HEK293 (cell line): ENCODE data around the gene KRT8.

Source experiments
- GLI4 ChIP-seq: fragments of 450-650 bp; formaldehyde crosslinking; IDR thresholded peaks from 2 replicates; pipeline ENCODE4 v1.5.1; 2016; ENCODE audit warnings: missing biosample characterization, missing genetic modification characterization
- GLIS2 ChIP-seq: fragments of 450-650 bp; formaldehyde crosslinking; IDR thresholded peaks from 2 replicates; pipeline ENCODE4 v1.5.1; 2016; ENCODE audit warnings: missing biosample characterization, missing genetic modification characterization
- HOXA7 ChIP-seq: sonication (generic); formaldehyde crosslinking; IDR thresholded peaks from 2 replicates; pipeline ENCODE4 v1.8.1; 2022; ENCODE audit warnings: missing genetic modification reagents, borderline replicate concordance
- IKZF3 ChIP-seq: fragments of 450-650 bp; IDR thresholded peaks from 2 replicates; pipeline ENCODE4 v1.5.0; 2018; ENCODE audit warnings: missing biosample characterization, mild to moderate bottlenecking, missing genetic modification characterization, moderate library complexity
- SP7 ChIP-seq: fragments of 450-650 bp; formaldehyde crosslinking; IDR thresholded peaks from 2 replicates; pipeline ENCODE4 v1.5.1; 2016; ENCODE audit warnings: missing biosample characterization, missing genetic modification characterization
- ZBTB48 ChIP-seq: fragments of 450-650 bp; formaldehyde crosslinking; IDR thresholded peaks from 2 replicates; pipeline ENCODE4 v1.5.1; 2016; ENCODE audit warnings: missing biosample characterization, missing genetic modification characterization
- ZFP3 ChIP-seq: fragments of 450-650 bp; formaldehyde crosslinking; IDR thresholded peaks from 2 replicates; pipeline ENCODE4 v1.5.1; 2016; ENCODE audit warnings: low read depth, missing biosample characterization, missing genetic modification characterization
- ZFP37 ChIP-seq: fragments of 450-650 bp; formaldehyde crosslinking; IDR thresholded peaks from 2 replicates; pipeline ENCODE4 v1.5.1; 2016; ENCODE audit warnings: missing biosample characterization, missing genetic modification characterization
- ZFP41 ChIP-seq: fragments of 450-650 bp; formaldehyde crosslinking; IDR thresholded peaks from 2 replicates; pipeline ENCODE4 v1.5.1; 2016; ENCODE audit warnings: missing biosample characterization, missing genetic modification characterization, borderline replicate concordance
- ZFP69B ChIP-seq: fragments of 450-650 bp; formaldehyde crosslinking; IDR thresholded peaks from 2 replicates; pipeline ENCODE4 v1.5.1; 2016; ENCODE audit warnings: missing biosample characterization, missing genetic modification characterization
- ZNF114 ChIP-seq: fragments of 450-650 bp; formaldehyde crosslinking; IDR thresholded peaks from 2 replicates; pipeline ENCODE4 v1.5.0; 2017; ENCODE audit warnings: missing biosample characterization, missing genetic modification characterization
- ZNF138 ChIP-seq: fragments of 450-650 bp; formaldehyde crosslinking; IDR thresholded peaks from 2 replicates; pipeline ENCODE4 v1.5.1; 2016; ENCODE audit warnings: missing biosample characterization, missing genetic modification characterization, borderline replicate concordance
- ZNF174 ChIP-seq: fragments of 450-650 bp; formaldehyde crosslinking; IDR thresholded peaks from 2 replicates; pipeline ENCODE4 v1.5.0; 2017; ENCODE audit warnings: missing biosample characterization, mild to moderate bottlenecking, missing genetic modification characterization
- ZNF248 ChIP-seq: fragments of 450-650 bp; formaldehyde crosslinking; IDR thresholded peaks from 2 replicates; pipeline ENCODE4 v1.5.1; 2017; ENCODE audit warnings: missing biosample characterization, missing genetic modification characterization
- ZNF274 ChIP-seq, 2 experiments: fragments of 200-500 bp in 1 of 2; fragments of 450-650 bp in 1 of 2; sonication (Bioruptor generic) in 1 of 2; formaldehyde crosslinking in 1 of 2; IDR thresholded peaks; 2 replicates each; pipeline versions ENCODE4 v1.5.1 to v1.6.1; 2014 to 2016; ENCODE audit warnings: borderline replicate concordance in 1 of 2, inconsistent platforms in 1 of 2, low read length in 1 of 2, missing biosample characterization in 1 of 2, missing genetic modification characterization in 1 of 2
- ZNF302 ChIP-seq: fragments of 450-650 bp; formaldehyde crosslinking; IDR thresholded peaks from 2 replicates; pipeline ENCODE4 v1.5.1; 2016; ENCODE audit warnings: missing biosample characterization, missing genetic modification characterization, low read depth
- ZNF350 ChIP-seq: fragments of 450-650 bp; formaldehyde crosslinking; IDR thresholded peaks from 2 replicates; pipeline ENCODE4 v1.5.0; 2017; ENCODE audit warnings: missing biosample characterization, mild to moderate bottlenecking, missing genetic modification characterization
- ZNF354C ChIP-seq: fragments of 450-650 bp; formaldehyde crosslinking; IDR thresholded peaks from 2 replicates; pipeline ENCODE4 v1.5.1; 2016; ENCODE audit warnings: missing biosample characterization, missing genetic modification characterization, low read depth, borderline replicate concordance
- ZNF37A ChIP-seq: fragments of 450-650 bp; IDR thresholded peaks from 2 replicates; pipeline ENCODE4 v1.5.1; 2018; ENCODE audit warnings: missing biosample characterization, missing genetic modification characterization
- ZNF394 ChIP-seq: fragments of 450-650 bp; formaldehyde crosslinking; IDR thresholded peaks from 2 replicates; pipeline ENCODE4 v1.5.1; 2016; ENCODE audit warnings: missing biosample characterization, missing genetic modification characterization, mild to moderate bottlenecking, moderate library complexity, borderline replicate concordance
- ZNF48 ChIP-seq: fragments of 450-650 bp; formaldehyde crosslinking; IDR thresholded peaks from 2 replicates; pipeline ENCODE4 v1.5.1; 2016; ENCODE audit warnings: missing biosample characterization, missing genetic modification characterization
- ZNF529 ChIP-seq: fragments of 450-650 bp; formaldehyde crosslinking; IDR thresholded peaks from 2 replicates; pipeline ENCODE4 v1.5.1; 2017; ENCODE audit warnings: missing genetic modification characterization, missing biosample characterization; ENCODE audit not compliant: insufficient replicate concordance
- ZNF571 ChIP-seq: fragments of 450-650 bp; formaldehyde crosslinking; IDR thresholded peaks from 2 replicates; pipeline ENCODE4 v1.5.0; 2017; ENCODE audit warnings: missing biosample characterization, missing genetic modification characterization
- ZNF596 ChIP-seq: fragments of 450-650 bp; IDR thresholded peaks from 2 replicates; pipeline ENCODE4 v1.5.0; 2018; ENCODE audit warnings: missing biosample characterization, mild to moderate bottlenecking, missing genetic modification characterization, moderate library complexity
- ZNF600 ChIP-seq: fragments of 450-650 bp; formaldehyde crosslinking; IDR thresholded peaks from 2 replicates; pipeline ENCODE4 v1.5.1; 2016; ENCODE audit warnings: missing biosample characterization, missing genetic modification characterization
- ZNF654 ChIP-seq: fragments of 450-650 bp; formaldehyde crosslinking; IDR thresholded peaks from 2 replicates; pipeline ENCODE4 v1.5.1; 2016; ENCODE audit warnings: low read depth, missing biosample characterization, missing genetic modification characterization
- ZNF677 ChIP-seq: fragments of 450-650 bp; IDR thresholded peaks from 2 replicates; pipeline ENCODE4 v1.5.0; 2018; ENCODE audit warnings: missing biosample characterization, mild to moderate bottlenecking, missing genetic modification characterization, moderate library complexity
- ZNF76 ChIP-seq: fragments of 450-650 bp; formaldehyde crosslinking; IDR thresholded peaks from 2 replicates; pipeline ENCODE4; 2016; ENCODE audit warnings: low read depth, missing biosample characterization, missing genetic modification characterization, borderline replicate concordance
- ZNF768 ChIP-seq: fragments of 450-650 bp; formaldehyde crosslinking; IDR thresholded peaks from 2 replicates; pipeline ENCODE4 v1.5.1; 2018; ENCODE audit warnings: missing biosample characterization, mild to moderate bottlenecking, missing genetic modification characterization
- ZNF792 ChIP-seq: fragments of 450-650 bp; formaldehyde crosslinking; IDR thresholded peaks from 2 replicates; pipeline ENCODE4 v1.5.1; 2016; ENCODE audit warnings: missing biosample characterization, missing genetic modification characterization
- ZNF837 ChIP-seq: fragments of 450-650 bp; formaldehyde crosslinking; IDR thresholded peaks from 2 replicates; pipeline ENCODE4 v1.5.1; 2016; ENCODE audit warnings: missing biosample characterization, missing genetic modification characterization
- ZSCAN16 ChIP-seq: fragments of 450-650 bp; formaldehyde crosslinking; IDR thresholded peaks from 2 replicates; pipeline ENCODE4 v1.5.1; 2016; ENCODE audit warnings: missing biosample characterization, missing genetic modification characterization
- ZSCAN23 ChIP-seq: fragments of 450-650 bp; formaldehyde crosslinking; IDR thresholded peaks from 2 replicates; pipeline ENCODE4 v1.5.1; 2016; ENCODE audit warnings: missing biosample characterization, missing genetic modification characterization
- TF ChIP-seq, protein P1 (sequence below): fragments of 450-650 bp; formaldehyde crosslinking; IDR thresholded peaks from 2 replicates; pipeline ENCODE4 v1.5.1; 2016; ENCODE audit warnings: missing biosample characterization, missing genetic modification characterization
- TF ChIP-seq, protein P2 (sequence below): fragments of 450-650 bp; formaldehyde crosslinking; IDR thresholded peaks from 2 replicates; pipeline ENCODE4 v1.5.1; 2016; ENCODE audit warnings: missing biosample characterization, missing genetic modification characterization
- TF ChIP-seq, protein P3 (sequence below): fragments of 450-650 bp; formaldehyde crosslinking; IDR thresholded peaks from 2 replicates; pipeline ENCODE4 v1.5.1; 2016; ENCODE audit warnings: missing biosample characterization, missing genetic modification characterization, low read depth

The KRT8 gene

DNA sequence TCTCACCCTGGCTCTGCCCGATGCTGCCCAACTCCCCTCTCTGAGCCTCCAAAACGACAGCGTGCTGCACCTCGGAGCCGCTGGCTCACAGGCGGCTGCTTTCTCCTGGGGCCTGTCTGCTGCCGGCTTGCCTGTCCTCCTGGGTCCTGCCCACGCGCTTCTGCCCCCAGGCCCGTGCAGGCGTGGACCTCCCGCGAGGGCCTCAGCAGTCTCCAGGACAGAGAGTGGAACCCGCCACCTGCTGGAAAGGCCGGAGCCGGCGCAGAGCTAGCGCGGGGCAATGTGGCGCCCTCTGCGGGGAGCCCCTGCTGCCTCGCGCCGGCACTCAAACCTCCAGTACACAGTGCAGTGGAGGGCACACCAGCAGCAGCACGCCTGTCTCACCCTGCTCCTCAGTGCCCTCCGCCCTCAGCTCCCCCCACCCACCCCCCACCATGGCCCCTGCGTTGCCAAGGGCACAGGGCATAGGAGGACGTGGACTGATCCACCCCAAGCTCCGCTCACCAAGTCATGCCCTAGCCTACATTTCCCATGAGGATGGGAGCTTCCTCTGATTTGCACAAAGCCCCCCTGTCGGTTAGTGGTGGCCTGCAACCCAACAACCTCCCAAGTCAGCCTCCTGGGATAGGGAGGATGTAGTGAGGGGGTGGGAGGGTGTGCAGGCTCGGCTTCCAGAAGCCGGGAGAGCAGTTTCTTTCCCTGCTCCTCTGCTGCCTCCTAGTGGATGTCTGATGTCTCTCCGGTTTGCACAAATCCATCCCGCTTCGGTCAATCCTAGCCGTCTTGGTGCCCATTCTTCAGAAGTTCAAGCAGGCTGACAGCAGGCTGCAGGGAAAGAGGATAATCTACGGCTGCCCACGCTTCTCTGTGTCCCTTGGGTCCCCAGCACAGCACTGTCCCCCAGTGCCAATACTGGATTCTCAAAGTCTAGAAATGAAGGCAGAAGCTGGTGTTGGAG is 25.2 kb downstream of the KRT8 start (continued):
- peak; percentile 48; the same call in 1 of the 2 replicates for TF ChIP-seq ZNF394
- TF ChIP-seq ZNF654 (tag by site-specific recombination): peak; percentile 99
- TF ChIP-seq ZSCAN23 (tag by site-specific recombination): no peak
- no peak for TF ChIP-seq ZNF792
- no peak for TF ChIP-seq ZNF48 (tag by site-specific recombination)
- TF ChIP-seq ZNF114 (tag by site-specific recombination): no peak
- no peak for TF ChIP-seq ZNF37A (tag by site-specific recombination)
- TF ChIP-seq ZNF571 (tag by site-specific recombination): no peak
- peak; percentile 91 for TF ChIP-seq ZNF600
- TF ChIP-seq ZNF76 (tag by site-specific recombination): peak; percentile 55; the same call in 1 of the 2 replicates
- TF ChIP-seq ZNF274 (IDR thresholded peaks at IDR 0.05; ENCODE audit: low read length): no peak
- no peak for TF ChIP-seq ZNF274 (tag by site-specific recombination; IDR thresholded peaks at IDR 0.05; ENCODE audit: borderline replicate concordance)
- peak; percentile 21; the same call in 1 of the 2 replicates for TF ChIP-seq ZBTB48 (tag by site-specific recombination)
- TF ChIP-seq ZFP37: peak; percentile 73; the same call in 1 of the 2 replicates
- TF ChIP-seq ZNF350 (tag by site-specific recombination): no peak
- TF ChIP-seq, protein P1, sequence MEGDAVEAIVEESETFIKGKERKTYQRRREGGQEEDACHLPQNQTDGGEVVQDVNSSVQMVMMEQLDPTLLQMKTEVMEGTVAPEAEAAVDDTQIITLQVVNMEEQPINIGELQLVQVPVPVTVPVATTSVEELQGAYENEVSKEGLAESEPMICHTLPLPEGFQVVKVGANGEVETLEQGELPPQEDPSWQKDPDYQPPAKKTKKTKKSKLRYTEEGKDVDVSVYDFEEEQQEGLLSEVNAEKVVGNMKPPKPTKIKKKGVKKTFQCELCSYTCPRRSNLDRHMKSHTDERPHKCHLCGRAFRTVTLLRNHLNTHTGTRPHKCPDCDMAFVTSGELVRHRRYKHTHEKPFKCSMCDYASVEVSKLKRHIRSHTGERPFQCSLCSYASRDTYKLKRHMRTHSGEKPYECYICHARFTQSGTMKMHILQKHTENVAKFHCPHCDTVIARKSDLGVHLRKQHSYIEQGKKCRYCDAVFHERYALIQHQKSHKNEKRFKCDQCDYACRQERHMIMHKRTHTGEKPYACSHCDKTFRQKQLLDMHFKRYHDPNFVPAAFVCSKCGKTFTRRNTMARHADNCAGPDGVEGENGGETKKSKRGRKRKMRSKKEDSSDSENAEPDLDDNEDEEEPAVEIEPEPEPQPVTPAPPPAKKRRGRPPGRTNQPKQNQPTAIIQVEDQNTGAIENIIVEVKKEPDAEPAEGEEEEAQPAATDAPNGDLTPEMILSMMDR (tag by site-specific recombination): peak; percentile 98
- no peak for TF ChIP-seq ZNF677 (tag by site-specific recombination)
- TF ChIP-seq ZFP41 (tag by site-specific recombination): no peak
- TF ChIP-seq, protein P2, sequence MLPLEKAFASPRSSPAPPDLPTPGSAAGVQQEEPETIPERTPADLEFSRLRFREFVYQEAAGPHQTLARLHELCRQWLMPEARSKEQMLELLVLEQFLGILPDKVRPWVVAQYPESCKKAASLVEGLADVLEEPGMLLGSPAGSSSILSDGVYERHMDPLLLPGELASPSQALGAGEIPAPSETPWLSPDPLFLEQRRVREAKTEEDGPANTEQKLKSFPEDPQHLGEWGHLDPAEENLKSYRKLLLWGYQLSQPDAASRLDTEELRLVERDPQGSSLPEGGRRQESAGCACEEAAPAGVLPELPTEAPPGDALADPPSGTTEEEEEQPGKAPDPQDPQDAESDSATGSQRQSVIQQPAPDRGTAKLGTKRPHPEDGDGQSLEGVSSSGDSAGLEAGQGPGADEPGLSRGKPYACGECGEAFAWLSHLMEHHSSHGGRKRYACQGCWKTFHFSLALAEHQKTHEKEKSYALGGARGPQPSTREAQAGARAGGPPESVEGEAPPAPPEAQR (tag by site-specific recombination): no peak
- TF ChIP-seq, protein P3, sequence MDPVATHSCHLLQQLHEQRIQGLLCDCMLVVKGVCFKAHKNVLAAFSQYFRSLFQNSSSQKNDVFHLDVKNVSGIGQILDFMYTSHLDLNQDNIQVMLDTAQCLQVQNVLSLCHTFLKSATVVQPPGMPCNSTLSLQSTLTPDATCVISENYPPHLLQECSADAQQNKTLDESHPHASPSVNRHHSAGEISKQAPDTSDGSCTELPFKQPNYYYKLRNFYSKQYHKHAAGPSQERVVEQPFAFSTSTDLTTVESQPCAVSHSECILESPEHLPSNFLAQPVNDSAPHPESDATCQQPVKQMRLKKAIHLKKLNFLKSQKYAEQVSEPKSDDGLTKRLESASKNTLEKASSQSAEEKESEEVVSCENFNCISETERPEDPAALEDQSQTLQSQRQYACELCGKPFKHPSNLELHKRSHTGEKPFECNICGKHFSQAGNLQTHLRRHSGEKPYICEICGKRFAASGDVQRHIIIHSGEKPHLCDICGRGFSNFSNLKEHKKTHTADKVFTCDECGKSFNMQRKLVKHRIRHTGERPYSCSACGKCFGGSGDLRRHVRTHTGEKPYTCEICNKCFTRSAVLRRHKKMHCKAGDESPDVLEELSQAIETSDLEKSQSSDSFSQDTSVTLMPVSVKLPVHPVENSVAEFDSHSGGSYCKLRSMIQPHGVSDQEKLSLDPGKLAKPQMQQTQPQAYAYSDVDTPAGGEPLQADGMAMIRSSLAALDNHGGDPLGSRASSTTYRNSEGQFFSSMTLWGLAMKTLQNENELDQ (tag by site-specific recombination): no peak
- peak; percentile 89 for TF ChIP-seq IKZF3 (tag by site-specific recombination)
- no peak for TF ChIP-seq ZNF354C (tag by site-specific recombination)
- peak; percentile 95 for TF ChIP-seq GLIS2 (tag by site-specific recombination)
- TF ChIP-seq ZNF302: no peak
- TF ChIP-seq ZFP69B (tag by site-specific recombination): no peak
- 0 out of 2 replicates have a peak, but pooled peaks have one; percentile 8 for TF ChIP-seq ZNF837 (tag by site-specific recombination)
- no peak for TF ChIP-seq ZFP3 (tag by site-specific recombination)
- TF ChIP-seq ZSCAN16 (tag by site-specific recombination): no peak
- TF ChIP-seq ZNF529 (tag by site-specific recombination): no peak
- TF ChIP-seq GLI4 (tag by site-specific recombination): no peak
- no peak for TF ChIP-seq ZNF768 (tag by site-specific recombination)
- TF ChIP-seq ZNF174 (tag by site-specific recombination): no peak
- TF ChIP-seq HOXA7: no peak
- TF ChIP-seq ZNF138: no peak
- TF ChIP-seq SP7 (tag by site-specific recombination): peak; percentile 50
- TF ChIP-seq ZNF596 (tag by site-specific recombination): no peak
- no peak for TF ChIP-seq ZNF248
